ENCODE results near the gene SLC22A4.

Gene SLC22A4

GRCh38 chr5:132253008-132253441, 41.2 kb upstream of the SLC22A4 start:
- Histone ChIP-seq H3K9me3 (no peaks in the 10 kb centered on the region), H3K27me3 (no peaks in the 10 kb centered on the region), H3K4me1 (peaks cover 0 to 35% (median 25%) of the 10 kb centered on the region in 4 donors), H3K36me3 (no peaks in the 10 kb centered on the region), H3K27ac (peak overlapping the region; percentile 62 to 95), H3K4me3 (no peak overlapping the region)
- DNase-seq = no peak
- intact Hi-C loops (cut with DNase I; ENCODE audit: low total_unique reads) = no loop called here
- no peak for TF ChIP-seq CTCF (IDR thresholded peaks at IDR 0.05)

- TF ChIP-seq CTCF (IDR thresholded peaks at IDR 0.05) = no peak
- H3K4me1 ChIP-seq = peaks cover 0 to 42% (median 29%) of the 10 kb centered on the region in 4 donors
- H3K27ac ChIP-seq = peak overlapping the region; percentile 62 to 95
- H3K36me3 ChIP-seq = no peaks in the 10 kb centered on the region
- intact Hi-C loops (cut with DNase I; ENCODE audit: low total_unique reads) = no loop called here
- no peak for DNase-seq
- no peaks in the 10 kb centered on the region for H3K9me3 ChIP-seq
- no peaks in the 10 kb centered on the region for H3K27me3 ChIP-seq
- H3K4me3 ChIP-seq = no peak overlapping the region
Measured at GRCh38 chr5:132253452-132254320, 40.5 kb upstream of the SLC22A4 start.

DNA sequence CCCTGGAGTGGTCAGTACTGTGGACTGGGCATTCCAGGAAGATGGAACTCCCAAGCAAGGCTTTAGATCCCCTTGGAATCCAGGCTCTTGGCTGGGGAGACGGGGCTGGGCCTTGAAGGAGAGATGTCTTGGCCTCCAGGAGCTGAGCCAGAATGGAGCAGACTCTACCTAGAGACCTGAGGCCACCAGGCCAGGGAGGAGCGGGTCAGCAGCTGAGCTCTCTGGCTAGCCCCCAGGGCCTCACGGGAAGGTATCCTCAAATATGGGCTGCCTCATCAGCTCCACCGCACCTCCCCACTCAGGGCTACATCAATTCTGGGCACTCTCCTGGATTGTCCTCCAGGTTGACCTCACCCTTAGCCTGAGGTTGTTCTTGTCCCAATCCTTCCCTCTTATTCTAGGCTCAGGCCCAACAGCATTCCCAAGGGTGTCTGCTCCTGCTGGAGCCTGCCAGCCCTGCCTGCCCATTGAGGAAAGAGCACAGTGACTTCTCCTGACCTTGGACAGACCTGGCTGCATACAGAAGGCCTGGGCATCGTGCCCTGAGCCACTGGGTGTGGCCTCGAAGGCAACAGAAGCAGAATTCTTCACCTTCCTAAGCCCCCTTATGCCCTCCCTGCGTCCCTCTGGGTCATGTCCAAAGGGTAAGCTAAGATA, 39.7 kb upstream of the SLC22A4 start:
- H3K4me1 ChIP-seq = peaks cover 0 to 50% (median 35%) of the 10 kb centered on the region in 4 donors
- peak in 1 of 2 donors; percentile 90 for DNase-seq
- intact Hi-C loops (cut with DNase I; ENCODE audit: low total_unique reads) = no loop called here
- no peak for TF ChIP-seq CTCF (IDR thresholded peaks at IDR 0.05)
- H3K9me3 ChIP-seq = no peaks in the 10 kb centered on the region
- no peak overlapping the region for H3K4me3 ChIP-seq
- H3K27me3 ChIP-seq = no peaks in the 10 kb centered on the region
- H3K27ac ChIP-seq = peak overlapping the region; percentile 62 to 95
- H3K36me3 ChIP-seq = no peaks in the 10 kb centered on the region

DNA sequence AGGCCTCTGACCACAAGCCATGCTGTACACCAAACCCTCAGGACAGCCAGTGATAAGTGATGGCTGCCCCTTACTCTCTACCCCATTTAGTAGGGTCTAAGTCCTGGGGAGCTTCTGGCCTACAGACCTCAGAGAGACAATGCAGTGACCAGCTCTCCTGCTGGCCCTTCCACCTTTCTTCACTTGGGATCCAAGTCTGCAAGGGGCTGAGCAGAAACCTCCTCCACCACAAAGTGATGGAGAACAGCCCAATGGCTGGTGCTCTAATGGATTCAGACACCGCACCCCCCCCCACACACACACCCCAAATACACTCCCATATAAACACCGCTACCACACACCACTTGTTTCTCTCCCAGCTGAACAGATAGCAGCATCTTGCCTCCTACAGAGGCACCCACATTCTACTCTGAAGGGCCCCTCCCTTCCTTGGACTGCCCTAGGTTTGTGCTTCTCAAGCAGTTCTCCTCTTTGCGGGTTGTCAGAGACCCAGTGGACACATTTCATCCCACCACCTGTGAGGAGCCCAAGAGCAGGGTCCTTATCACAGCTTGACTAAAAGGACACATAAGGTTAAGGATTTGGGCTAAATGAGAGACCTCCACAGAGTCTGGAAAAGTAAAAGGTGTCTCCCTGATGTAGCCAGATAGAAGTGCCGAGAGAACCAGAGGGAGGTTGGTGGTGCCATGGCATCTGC, 38.0 kb upstream of the SLC22A4 start:
- Histone ChIP-seq H3K27ac (peak overlapping the region in 1 of 2 donors; percentile 95), H3K36me3 (no peaks in the 10 kb centered on the region), H3K4me3 (no peak overlapping the region), H3K4me1 (peaks cover 0 to 67% (median 52%) of the 10 kb centered on the region in 4 donors), H3K9me3 (no peaks in the 10 kb centered on the region), H3K27me3 (no peaks in the 10 kb centered on the region)
- intact Hi-C loops (cut with DNase I; ENCODE audit: low total_unique reads) = no loop called here
- TF ChIP-seq CTCF (IDR thresholded peaks at IDR 0.05) = no peak
- DNase-seq = peak in 1 of 2 donors; percentile 8

GRCh38 chr5:132256783-132257130, 37.4 kb upstream of the SLC22A4 start:
- peaks cover 0 to 73% (median 57%) of the 10 kb centered on the region in 4 donors for H3K4me1 ChIP-seq
- no peaks in the 10 kb centered on the region for H3K27me3 ChIP-seq
- intact Hi-C loops (cut with DNase I; ENCODE audit: low total_unique reads) = no loop called here
- peak overlapping the region; percentile 95 to 96 for H3K27ac ChIP-seq
- peak overlapping the region; percentile 70 to 77 for H3K4me3 ChIP-seq
- DNase-seq = no peak
- H3K36me3 ChIP-seq = no peaks in the 10 kb centered on the region
- no peak for TF ChIP-seq CTCF (IDR thresholded peaks at IDR 0.05)
- no peaks in the 10 kb centered on the region for H3K9me3 ChIP-seq

Measured in tibial artery (tissue), 4 donors.